Activated naive CD4-positive, alpha-beta T cell treated with anti-CD3 and anti-CD28 coated beads for 36 hours (primary cell): ENCODE data around the gene RASSF10. TPM values are rescaled to one million over a fixed set of nuclear protein-coding genes. Genes with fewer than 3 reads are reported as not detected.

Source experiments
- CTCF ChIA-PET: fragments of 350-600 bp; sonication (Branson Sonifier 250); formaldehyde crosslinking; loops from one replicate; lab custom pipeline; 2021; ENCODE audit warnings: antibody characterized with exemption; lab: Charles Lee
- DNase-seq: peaks from one replicate; pipeline ENCODE4 v3.0.0-alpha.2; 2020
- H3K27ac Mint-ChIP-seq: one replicate; pipeline ENCODE4 v1.8.0; 2021; ENCODE audit warnings: mild to moderate bottlenecking, mixed read lengths
- H3K27me3 Mint-ChIP-seq: one replicate; pipeline ENCODE4 v1.8.0; 2021; ENCODE audit warnings: low read depth, mixed read lengths
- H3K36me3 Mint-ChIP-seq: one replicate; pipeline ENCODE4 v1.8.0; 2021; ENCODE audit warnings: low read depth, mixed read lengths
- H3K4me1 Mint-ChIP-seq: one replicate; pipeline ENCODE4 v1.8.0; 2021; ENCODE audit warnings: low read depth, mixed read lengths
- H3K4me3 Mint-ChIP-seq: one replicate; pipeline ENCODE4 v1.8.0; 2021; ENCODE audit warnings: mild to moderate bottlenecking, moderate library complexity, mixed read lengths
- H3K9me3 Mint-ChIP-seq: one replicate; pipeline ENCODE4 v1.8.0; 2021; ENCODE audit warnings: mixed read lengths
- intact Hi-C: fragments of 100-400 bp; cut with micrococcal nuclease; formaldehyde crosslinking; loops from one replicate; pipeline ENCODE4 v1.15.1; 2023
- total RNA-seq, 2 experiments: library from RNA; stranded (reverse); gene quantifications; one replicate each; pipeline ENCODE4 v1.2.3, GENCODE V29; 2021

The RASSF10 gene
- not detected for total RNA-seq

- Mint-ChIP-seq H3K4me1 (peaks cover 9% of the 10 kb centered on the region), H3K27me3 (peaks cover 73% of the 10 kb centered on the region), H3K36me3 (no peaks in the 10 kb centered on the region), H3K4me3 (peak within 1 kb of the TSS; percentile 23), H3K27ac (no peak within 1 kb of the TSS), H3K9me3 (no peaks in the 10 kb centered on the region)
- CTCF ChIA-PET, result no interaction called here
- DNase-seq, result peak; percentile 13
- intact Hi-C loops, result no loop called here
Measured at GRCh38 chr11:13008625-13009475, at the start of gene RASSF10. RASSF10 (plus strand) TSS chr11:13009316; CDS start chr11:13009577, 261 bp downstream.

- H3K9me3 Mint-ChIP-seq, result no peaks in the 10 kb centered on the region
- CTCF ChIA-PET, result interaction anchor here (0.6 to 1.1 kb wide), 2 partner anchors 220 to 277 kb away, joined by 5 to 6 read pairs; no protein-coding TSS in a partner anchor
- peaks cover 13% of the 10 kb centered on the region for H3K27me3 Mint-ChIP-seq
- H3K4me3 Mint-ChIP-seq, result no peak overlapping the region
- no peak overlapping the region for H3K27ac Mint-ChIP-seq
- intact Hi-C loops, result no loop called here
- no peak for DNase-seq
- H3K4me1 Mint-ChIP-seq, result no peaks in the 10 kb centered on the region
- no peaks in the 10 kb centered on the region for H3K36me3 Mint-ChIP-seq
Measured at GRCh38 chr11:12961615-12962014, 47.5 kb upstream of the RASSF10 start.

- CTCF ChIA-PET, result interaction anchor here (3.7 kb wide), 1 partner anchor 221 kb away, joined by 21 read pairs; no protein-coding TSS in a partner anchor
- Mint-ChIP-seq H3K27ac (no peak overlapping the region), H3K4me3 (no peak overlapping the region)
Measured at GRCh38 chr11:12962306-12962705, 46.8 kb upstream of the RASSF10 start.

GRCh38 chr11:12963051-12963450 lies 46.1 kb upstream of the RASSF10 start:
- Mint-ChIP-seq H3K27me3 (peaks cover 13% of the 10 kb centered on the region), H3K36me3 (no peaks in the 10 kb centered on the region), H3K9me3 (no peaks in the 10 kb centered on the region), H3K4me3 (no peak overlapping the region), H3K27ac (no peak overlapping the region), H3K4me1 (no peaks in the 10 kb centered on the region)
- intact Hi-C loops, result no loop called here
- CTCF ChIA-PET, result interaction anchor here (0.7 to 3.7 kb wide), 5 partner anchors 9 to 417 kb away, joined by 3 to 21 read pairs (median 3); no protein-coding TSS in a partner anchor
- DNase-seq, result no peak

More at GRCh38 chr11:12962306-12962705, 46.8 kb upstream of the RASSF10 start:
- DNase-seq, result no peak
- intact Hi-C loops, result no loop called here
- H3K9me3 Mint-ChIP-seq, result no peaks in the 10 kb centered on the region
- peaks cover 13% of the 10 kb centered on the region for H3K27me3 Mint-ChIP-seq
- no peaks in the 10 kb centered on the region for H3K36me3 Mint-ChIP-seq
- H3K4me1 Mint-ChIP-seq, result no peaks in the 10 kb centered on the region

- Mint-ChIP-seq H3K27me3 (peaks cover 13% of the 10 kb centered on the region), H3K4me1 (no peaks in the 10 kb centered on the region), H3K9me3 (no peaks in the 10 kb centered on the region), H3K36me3 (no peaks in the 10 kb centered on the region), H3K4me3 (no peak overlapping the region), H3K27ac (no peak overlapping the region)
- intact Hi-C loops, result loop anchor here (1.0 to 2.0 kb wide), 4 partner anchors 219 to 503 kb away; no protein-coding TSS in a partner anchor
- peak; percentile 75 for DNase-seq
- CTCF ChIA-PET, result interaction anchor here (0.5 to 3.7 kb wide), 18 partner anchors 9 to 1844 kb away, joined by 3 to 21 read pairs (median 4); no protein-coding TSS in a partner anchor
Measured at GRCh38 chr11:12963792-12964536, 45.2 kb upstream of the RASSF10 start.

GRCh38 chr11:12964650-12965049 lies 44.5 kb upstream of the RASSF10 start:
- CTCF ChIA-PET, result interaction anchor here (0.6 to 3.7 kb wide), 8 partner anchors 13 to 1608 kb away, joined by 3 to 21 read pairs (median 4); no protein-coding TSS in a partner anchor
- intact Hi-C loops, result loop anchor here (1.0 to 2.0 kb wide), 4 partner anchors 219 to 502 kb away; no protein-coding TSS in a partner anchor

GRCh38 chr11:12966002-12966401 lies 43.1 kb upstream of the RASSF10 start:
- no peaks in the 10 kb centered on the region for H3K4me1 Mint-ChIP-seq
- no peak overlapping the region for H3K27ac Mint-ChIP-seq
- H3K9me3 Mint-ChIP-seq, result no peaks in the 10 kb centered on the region
- H3K4me3 Mint-ChIP-seq, result no peak overlapping the region
- intact Hi-C loops, result no loop called here
- DNase-seq, result no peak
- H3K27me3 Mint-ChIP-seq, result peaks cover 11% of the 10 kb centered on the region
- H3K36me3 Mint-ChIP-seq, result no peaks in the 10 kb centered on the region
- CTCF ChIA-PET, result interaction anchor here (1.3 to 3.7 kb wide), 2 partner anchors 218 to 272 kb away, joined by 3 to 21 read pairs; no protein-coding TSS in a partner anchor

More at GRCh38 chr11:12964650-12965049, 44.5 kb upstream of the RASSF10 start:
- Mint-ChIP-seq H3K36me3 (no peaks in the 10 kb centered on the region), H3K27ac (no peak overlapping the region), H3K27me3 (peaks cover 13% of the 10 kb centered on the region), H3K4me1 (no peaks in the 10 kb centered on the region), H3K9me3 (no peaks in the 10 kb centered on the region), H3K4me3 (no peak overlapping the region)
- DNase-seq, result no peak

GRCh38 chr11:12968101-12968500 lies 41.0 kb upstream of the RASSF10 start:
- Mint-ChIP-seq H3K4me1 (no peaks in the 10 kb centered on the region), H3K9me3 (no peaks in the 10 kb centered on the region), H3K36me3 (no peaks in the 10 kb centered on the region), H3K27ac (no peak overlapping the region), H3K4me3 (no peak overlapping the region), H3K27me3 (peaks cover 5% of the 10 kb centered on the region)
- CTCF ChIA-PET, result no interaction called here
- no peak for DNase-seq
- intact Hi-C loops, result no loop called here

GRCh38 chr11:12968826-12969225 lies 40.3 kb upstream of the RASSF10 start:
- Mint-ChIP-seq H3K9me3 (no peaks in the 10 kb centered on the region), H3K36me3 (no peaks in the 10 kb centered on the region), H3K27me3 (peaks cover 5% of the 10 kb centered on the region), H3K4me3 (no peak overlapping the region), H3K4me1 (no peaks in the 10 kb centered on the region), H3K27ac (no peak overlapping the region)
- CTCF ChIA-PET, result no interaction called here
- DNase-seq, result no peak
- intact Hi-C loops, result no loop called here

GRCh38 chr11:12971955-12972354 lies 37.2 kb upstream of the RASSF10 start:
- DNase-seq, result no peak
- H3K4me3 Mint-ChIP-seq, result no peak overlapping the region
- no peaks in the 10 kb centered on the region for H3K4me1 Mint-ChIP-seq
- CTCF ChIA-PET, result interaction anchor here (1.9 kb wide), 1 partner anchor 8 kb away, joined by 6 read pairs; no protein-coding TSS in a partner anchor
- H3K9me3 Mint-ChIP-seq, result no peaks in the 10 kb centered on the region
- intact Hi-C loops, result no loop called here
- H3K27me3 Mint-ChIP-seq, result no peaks in the 10 kb centered on the region
- H3K27ac Mint-ChIP-seq, result no peak overlapping the region
- no peaks in the 10 kb centered on the region for H3K36me3 Mint-ChIP-seq

GRCh38 chr11:12973528-12974181 lies 35.5 kb upstream of the RASSF10 start:
- H3K4me3 Mint-ChIP-seq, result no peak overlapping the region
- CTCF ChIA-PET, result interaction anchor here (1.9 kb wide), 1 partner anchor 10 kb away, joined by 6 read pairs; no protein-coding TSS in a partner anchor
- H3K27me3 Mint-ChIP-seq, result peaks cover 3% of the 10 kb centered on the region
- H3K4me1 Mint-ChIP-seq, result no peaks in the 10 kb centered on the region
- intact Hi-C loops, result no loop called here
- no peak for DNase-seq
- no peak overlapping the region for H3K27ac Mint-ChIP-seq
- H3K36me3 Mint-ChIP-seq, result no peaks in the 10 kb centered on the region
- no peaks in the 10 kb centered on the region for H3K9me3 Mint-ChIP-seq
